Measurements from ENCODE around the gene MYPOP.
A peak's percentile ranks its signal among the peaks of the same experiment; 100 is the strongest.

MYPOP gene

DNA sequence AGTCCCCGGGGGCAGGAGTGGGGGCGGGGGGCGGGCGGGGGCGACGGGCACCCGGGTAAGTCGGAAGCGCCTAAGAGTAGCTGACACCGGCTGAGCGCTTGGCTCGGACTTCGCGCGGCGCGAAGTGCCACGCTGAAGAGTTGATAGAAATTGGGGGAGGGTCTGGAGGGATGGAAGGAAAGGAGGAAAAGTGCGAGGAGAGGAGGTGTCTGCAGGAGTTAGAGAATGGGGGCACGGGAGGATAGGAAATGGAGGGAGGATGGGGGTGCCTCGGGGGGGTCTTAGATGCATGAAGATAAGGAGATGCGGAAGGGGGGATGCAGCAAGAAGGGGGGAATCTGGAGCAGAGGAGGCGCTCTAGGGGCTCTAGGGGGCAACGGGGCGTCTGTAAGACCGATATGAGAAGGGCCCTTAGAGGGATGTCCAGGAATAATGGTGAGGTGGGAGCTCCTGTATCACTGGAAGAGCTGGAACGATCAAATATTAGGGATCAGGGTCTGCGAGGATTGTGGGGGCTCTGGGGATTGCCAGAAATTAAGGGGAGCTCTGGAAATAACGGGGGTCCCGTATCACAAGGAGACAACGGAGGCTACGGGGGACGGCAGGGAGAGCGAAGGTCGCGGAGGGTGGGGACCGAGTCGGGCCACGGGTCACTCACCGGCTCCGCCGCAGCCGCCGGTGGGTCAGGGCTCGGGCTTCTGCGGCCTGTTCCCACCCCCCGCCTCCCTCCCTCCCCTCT lies at the start of gene MYPOP:
Gene MYPOP, minus strand, starts transcription at position 702 of the 739 bp plus-strand sequence. CDS start 840 bp downstream, outside the sequence.
- DNase-seq, result no peak

- DNase-seq, result no peak
These were observed 45.5 kb upstream of the MYPOP start for GRCh38 chr19:45947926-45948325.

GRCh38 chr19:45940515-45940805 lies 38.0 kb upstream of the MYPOP start:
- no peak for DNase-seq

- DNase-seq, result no peak
These were observed 37.5 kb upstream of the MYPOP start for GRCh38 chr19:45939792-45940514.

GRCh38 chr19:45938733-45939319 lies 36.4 kb upstream of the MYPOP start:
- DNase-seq, result no peak

DNA sequence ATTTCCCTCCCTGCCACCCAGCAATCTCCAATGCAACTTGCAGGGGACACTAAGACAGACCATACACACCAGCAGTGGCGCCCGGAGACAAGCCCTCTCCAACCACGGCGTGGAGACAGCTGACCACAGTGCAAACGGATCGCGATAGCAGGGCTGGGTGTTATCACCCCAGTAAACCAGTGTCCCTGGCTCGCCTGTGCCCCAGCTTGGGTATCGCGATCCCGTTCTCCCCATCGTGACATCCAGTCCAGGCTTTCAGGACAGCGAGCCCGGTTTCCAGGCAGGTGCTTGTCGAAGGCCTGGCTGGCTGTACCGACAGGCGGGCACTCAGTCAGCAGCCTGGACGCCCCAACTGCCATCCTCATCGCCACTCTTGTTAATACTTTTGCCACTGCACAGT lies 32.9 kb upstream of the MYPOP start:
- DNase-seq, result no peak

DNA sequence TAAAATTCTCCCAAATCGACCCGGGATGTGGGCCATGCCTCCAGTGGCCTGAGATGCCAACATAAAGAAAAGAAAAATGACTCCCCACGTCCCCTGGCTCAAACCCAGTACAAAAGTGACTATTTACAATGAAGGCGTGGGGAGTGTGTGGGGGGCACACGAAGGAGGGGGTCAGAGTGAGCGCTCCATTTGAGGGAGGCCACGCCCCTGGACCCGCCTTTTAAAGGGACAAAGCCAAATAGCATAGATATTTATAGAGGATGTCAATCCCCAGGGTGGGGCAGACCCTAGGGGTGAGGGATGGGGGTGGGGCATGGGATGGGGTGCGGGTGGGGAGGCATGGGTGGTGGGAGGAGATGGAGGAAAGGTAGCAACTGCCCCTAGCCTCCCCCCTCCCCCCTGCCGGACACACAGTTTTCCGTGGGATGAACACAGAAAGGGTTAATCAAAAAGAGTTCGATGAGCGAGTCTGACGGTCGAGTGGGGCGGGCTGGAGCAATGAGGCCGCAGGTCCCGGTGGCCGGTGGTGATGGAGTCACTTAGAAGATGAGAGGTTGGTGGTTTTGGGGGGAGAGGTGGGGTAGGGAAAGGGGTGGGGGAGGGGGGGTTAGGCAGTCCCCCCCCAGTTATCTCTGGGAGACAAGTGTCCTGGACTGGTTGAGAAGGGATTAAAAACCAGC lies 32.3 kb upstream of the MYPOP start:
- no peak for DNase-seq

GRCh38 chr19:45933759-45934158 lies 31.3 kb upstream of the MYPOP start:
- no peak for DNase-seq

- no peak for DNase-seq
These were observed 28.6 kb upstream of the MYPOP start for GRCh38 chr19:45931055-45931454.

GRCh38 chr19:45929247-45929646 lies 26.8 kb upstream of the MYPOP start:
- DNase-seq, result no peak

DNA sequence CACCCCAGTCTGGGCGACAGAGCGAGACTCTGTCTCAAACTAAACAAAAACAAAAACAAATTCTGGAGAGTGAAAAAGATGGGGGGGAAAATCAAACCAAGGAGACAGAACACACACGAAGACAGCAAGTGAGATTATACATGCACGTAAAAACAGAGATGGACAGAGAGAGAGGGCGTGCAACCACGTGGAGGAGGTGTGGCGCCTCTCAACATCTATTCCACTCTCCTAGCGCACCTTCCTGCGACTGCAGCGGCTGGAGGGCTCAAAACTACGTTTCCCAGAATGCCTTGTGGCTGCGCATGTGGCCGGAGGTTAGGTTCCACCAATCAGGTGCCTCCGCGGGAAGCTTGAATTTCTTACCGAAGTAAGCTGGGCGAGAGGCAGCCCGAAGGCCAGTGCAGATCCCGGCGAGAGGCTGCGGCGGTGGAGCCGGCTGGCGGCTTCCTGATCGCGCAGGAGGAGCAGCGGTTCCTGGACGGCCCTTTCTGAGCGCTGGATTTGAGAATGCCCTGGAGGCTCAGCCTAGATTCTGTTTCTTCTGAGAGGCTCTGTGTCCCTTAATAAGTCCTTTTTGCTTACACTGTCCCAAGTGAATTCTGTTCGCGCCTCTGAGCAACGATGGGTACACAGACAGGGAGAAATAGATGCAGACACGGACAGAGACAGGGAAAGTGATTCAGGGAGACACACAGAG lies 25.3 kb upstream of the MYPOP start:
- peak; percentile 89 to 97 for DNase-seq

DNA sequence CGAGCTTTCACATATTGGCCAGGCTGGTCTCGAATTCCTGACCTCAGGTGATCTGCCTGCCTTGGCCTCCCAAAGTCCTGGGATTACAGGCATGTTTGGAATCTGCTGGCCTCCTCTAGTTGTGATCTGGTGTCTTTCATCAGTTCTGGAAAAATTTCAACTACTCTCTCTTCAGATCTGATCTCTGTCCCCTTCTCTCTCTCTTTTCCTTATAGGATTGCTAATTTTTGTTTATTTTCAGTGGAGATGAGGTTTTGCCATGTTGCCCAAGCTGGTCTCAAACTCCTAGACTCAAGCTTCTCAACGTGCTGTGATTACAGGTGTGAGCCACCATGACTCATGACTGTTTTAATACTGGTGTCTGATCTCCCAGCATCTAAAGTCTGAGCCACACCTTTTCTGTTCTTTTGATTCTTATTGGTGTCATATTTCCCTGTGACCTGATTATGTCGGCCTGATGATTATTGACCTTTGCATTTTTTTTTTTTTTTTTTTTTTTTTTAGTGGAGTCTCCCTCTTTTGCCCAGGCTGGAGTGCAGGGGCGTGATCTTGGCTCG lies 22.6 kb upstream of the MYPOP start:
- DNase-seq, result no peak

DNA sequence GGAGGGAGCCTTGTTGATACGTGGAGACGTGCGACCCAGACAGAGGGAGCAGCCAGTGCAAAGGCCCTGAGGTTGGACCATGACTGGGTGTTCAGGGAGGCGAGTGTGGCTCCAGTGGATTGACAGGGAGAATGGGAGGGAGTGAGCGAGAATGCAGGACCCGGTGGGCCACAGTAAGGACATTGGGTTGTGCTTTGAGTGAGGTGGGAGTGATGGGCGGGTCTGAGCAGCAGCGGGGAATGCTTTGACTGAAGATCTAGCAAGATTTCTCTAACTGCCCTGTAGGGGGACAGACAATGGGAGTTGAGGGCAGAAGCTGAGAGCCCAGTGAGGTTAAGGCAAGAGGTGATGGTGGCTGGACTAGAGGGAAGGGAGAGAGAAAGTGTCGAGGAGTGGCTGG lies 19.9 kb upstream of the MYPOP start:
- DNase-seq, result no peak

- no peak for DNase-seq
These were observed 18.0 kb upstream of the MYPOP start for GRCh38 chr19:45920458-45920857.

DNA sequence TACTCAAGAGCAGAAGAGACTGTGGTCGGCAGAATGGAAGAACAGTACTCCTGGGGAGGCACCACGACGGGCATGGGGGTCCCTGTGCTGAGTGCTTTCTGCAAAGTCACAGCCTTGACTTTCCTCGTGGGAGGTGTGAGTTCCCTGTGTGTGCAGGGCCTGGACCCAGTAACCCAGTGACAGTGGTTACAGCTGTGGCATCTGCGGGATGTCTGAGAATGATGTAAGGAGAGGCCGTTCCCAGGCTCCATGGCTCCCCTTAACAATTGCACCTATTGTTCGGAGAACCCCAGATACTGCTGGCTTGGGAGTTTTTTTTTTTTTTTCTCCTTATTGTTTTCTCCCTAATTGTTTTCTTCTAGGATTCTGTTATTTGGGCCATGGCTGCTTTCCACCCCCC lies 17.3 kb upstream of the MYPOP start:
- DNase-seq, result no peak

DNA sequence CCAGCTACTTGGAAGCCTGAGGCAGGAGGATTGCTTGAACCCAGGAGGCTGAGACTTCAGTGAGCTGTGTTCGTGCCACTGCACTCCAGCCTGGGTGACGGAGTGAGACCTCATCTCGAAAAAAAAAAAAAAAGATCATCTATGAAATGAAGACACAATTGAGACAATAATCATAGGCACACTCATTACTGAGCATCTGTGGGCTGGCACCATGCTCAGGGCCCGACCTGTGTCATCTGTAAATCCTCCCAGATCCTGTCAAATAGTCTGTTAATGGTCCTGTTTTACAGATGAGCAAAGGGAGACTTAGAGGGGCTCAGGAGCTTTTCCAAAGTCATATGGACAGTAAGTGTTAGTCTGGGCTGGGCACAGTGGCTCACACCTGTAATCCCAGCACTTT lies 16.3 kb upstream of the MYPOP start:
- DNase-seq, result no peak

DNA sequence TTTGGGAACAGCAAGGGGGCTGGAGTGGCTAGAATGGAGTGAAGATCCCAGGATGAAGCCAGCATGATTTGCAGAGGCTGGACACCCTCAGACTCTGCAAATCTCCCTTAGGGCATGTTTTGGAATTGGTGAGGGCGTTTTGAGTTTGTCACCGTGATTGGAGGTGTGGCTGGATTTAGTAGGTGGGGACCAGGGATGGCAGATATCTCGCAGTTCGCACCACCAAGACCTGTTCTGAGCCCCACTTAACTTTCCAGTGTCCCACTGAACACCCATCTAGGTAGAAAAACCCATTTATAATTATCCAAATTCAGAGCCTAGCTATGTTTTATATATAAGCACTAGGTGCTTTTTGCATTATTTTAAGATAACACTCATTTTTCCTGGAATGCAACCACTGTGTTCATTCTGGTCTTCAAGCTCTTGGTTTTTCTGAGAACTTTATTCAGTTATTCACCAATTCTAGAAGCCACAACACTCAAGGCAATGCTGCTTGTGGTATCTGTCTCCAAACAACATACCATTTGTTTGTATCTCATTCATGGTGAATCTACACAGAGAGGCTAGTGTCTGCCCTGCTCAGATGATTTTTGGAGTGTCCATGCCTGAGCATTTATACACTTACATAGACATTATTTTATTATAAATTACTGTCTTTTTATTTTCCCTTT lies 15.1 kb upstream of the MYPOP start:
- no peak for DNase-seq

GRCh38 chr19:45913874-45914830 lies 11.7 kb upstream of the MYPOP start, which contains the start of gene NANOS2:
NANOS2 (minus strand) TSS chr19:45914778; CDS start chr19:45914693, 85 bp downstream.
- peak in 1 of 2 experiments; percentile 28 for DNase-seq

GRCh38 chr19:45911291-45911690 lies 8.9 kb upstream of the MYPOP start:
- no peak for DNase-seq

GRCh38 chr19:45908956-45909355 lies 6.5 kb upstream of the MYPOP start:
- no peak for DNase-seq

- DNase-seq, result no peak
These were observed 3.8 kb upstream of the MYPOP start for GRCh38 chr19:45906221-45906620.

All from NCI-H446 (cell line).